NCI-H345 (cell line): ENCODE results near the gene CACNG1.

Experiments
- DNase-seq: peaks from one replicate; lab custom pipeline; 2025; lab: John Stamatoyannopoulos, UW

The CACNG1 gene

GRCh38 chr17:67051837-67052236 lies 7.5 kb downstream of the CACNG1 start:
- DNase-seq: no peak

GRCh38 chr17:67052720-67053437 lies 8.5 kb downstream of the CACNG1 start:
- no peak for DNase-seq

GRCh38 chr17:67053438-67054000 lies 9.2 kb downstream of the CACNG1 start:
- DNase-seq: no peak

DNA sequence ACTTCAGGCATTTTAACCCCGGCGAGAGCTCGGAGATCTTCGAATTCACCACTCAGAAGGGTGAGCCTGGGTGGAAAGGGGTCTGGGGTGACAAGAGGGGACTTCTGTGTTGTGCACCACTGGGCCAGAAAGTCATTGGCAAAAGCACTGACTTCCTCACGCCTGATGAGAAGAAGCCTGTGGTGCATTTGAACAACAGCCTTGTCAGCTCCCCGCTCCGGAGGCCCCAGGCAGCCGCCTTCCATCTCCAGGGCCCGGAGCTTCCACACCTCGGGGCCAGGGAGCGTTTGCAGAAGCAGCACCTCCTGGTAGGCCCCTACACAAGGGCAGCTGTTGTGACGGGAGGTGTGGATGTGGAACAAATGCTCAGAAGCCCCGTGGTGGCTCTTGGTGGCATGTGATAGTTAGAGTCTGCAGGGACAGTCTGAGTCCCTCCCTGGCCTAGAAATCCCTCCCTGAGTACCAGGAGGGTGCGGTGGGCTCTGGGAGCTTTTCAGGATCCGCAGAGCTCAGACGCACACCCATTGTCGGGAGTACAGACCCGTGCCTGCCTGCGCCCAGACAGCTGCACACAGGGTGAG lies 9.7 kb downstream of the CACNG1 start:
- DNase-seq: no peak

GRCh38 chr17:67054608-67055007 lies 10.3 kb downstream of the CACNG1 start:
- no peak for DNase-seq

DNA sequence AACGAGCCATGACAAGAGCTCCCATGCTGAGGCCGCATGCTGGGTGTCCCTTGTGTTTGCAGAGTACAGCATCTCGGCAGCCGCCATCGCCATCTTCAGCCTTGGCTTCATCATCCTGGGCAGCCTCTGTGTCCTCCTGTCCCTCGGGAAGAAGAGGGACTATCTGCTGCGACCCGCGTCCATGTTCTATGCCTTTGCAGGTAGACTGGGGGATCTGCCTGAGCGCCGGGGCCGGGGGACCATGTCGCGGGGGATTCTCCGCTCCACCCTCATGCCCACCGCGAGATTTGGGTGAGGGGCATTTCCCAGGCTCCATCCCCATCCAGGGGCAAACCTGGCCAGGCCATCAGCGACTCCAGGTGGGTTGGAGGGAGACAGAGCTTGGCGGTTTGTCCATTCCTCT lies 10.7 kb downstream of the CACNG1 start:
- no peak for DNase-seq

- no peak for DNase-seq
These were observed 11.7 kb downstream of the CACNG1 start for GRCh38 chr17:67055811-67056745.

DNA sequence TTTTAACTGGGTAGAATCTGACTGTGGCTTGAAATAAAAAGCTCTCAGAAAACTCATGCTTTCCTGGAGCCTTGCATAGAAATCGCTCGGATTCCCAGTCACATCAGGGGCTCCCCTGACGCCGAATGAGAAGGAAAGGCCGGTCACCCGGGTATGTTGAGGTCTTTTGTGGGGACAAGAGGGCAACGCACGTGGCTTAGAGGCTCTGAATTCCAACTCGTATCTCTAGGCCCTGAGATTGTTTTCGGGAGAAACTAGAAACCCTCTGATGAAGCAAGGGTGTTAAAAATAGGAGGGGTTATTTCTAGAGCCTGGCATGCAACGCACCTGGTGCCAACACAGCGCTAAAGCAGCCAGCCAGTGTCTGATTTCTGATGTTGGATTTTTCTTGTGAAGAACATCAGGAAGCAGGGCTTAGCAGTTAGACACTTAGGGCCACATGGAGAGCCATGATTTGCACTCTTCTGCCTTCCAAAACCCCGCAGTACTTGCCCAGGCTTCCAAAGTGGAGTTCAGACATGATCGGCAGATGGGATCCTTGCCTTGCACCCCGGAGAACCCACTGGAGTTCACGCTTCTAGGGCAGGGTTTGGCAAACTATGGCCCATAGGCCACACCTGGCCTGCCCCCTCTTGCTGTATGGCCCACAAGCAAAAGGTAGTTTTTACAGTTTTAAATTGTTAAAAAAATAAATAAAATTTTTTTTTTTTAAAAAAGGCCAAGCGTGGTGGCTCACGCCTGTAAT lies 12.6 kb downstream of the CACNG1 start:
- DNase-seq: no peak

GRCh38 chr17:67058036-67058435 lies 13.7 kb downstream of the CACNG1 start:
- no peak for DNase-seq

GRCh38 chr17:67059372-67059771 lies 15.0 kb downstream of the CACNG1 start:
- no peak for DNase-seq

DNA sequence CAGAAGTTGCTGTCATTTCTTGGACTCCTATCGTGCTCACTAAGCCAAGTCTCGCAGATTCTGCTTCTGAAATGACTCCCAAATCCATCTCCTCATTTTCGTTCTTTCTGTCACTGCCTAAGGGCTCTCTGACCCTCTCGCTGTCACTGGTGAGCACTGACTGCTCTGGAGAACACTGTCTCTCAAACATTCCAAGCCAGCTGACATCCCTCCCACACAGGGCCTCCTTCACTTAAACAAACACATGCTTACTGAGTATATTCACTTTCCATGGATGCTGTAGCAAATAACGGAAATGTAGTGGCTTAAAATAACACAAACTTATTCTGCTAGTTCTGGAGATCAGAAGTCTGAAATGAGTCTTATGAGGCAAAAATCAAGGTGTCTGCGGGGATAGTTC lies 18.8 kb downstream of the CACNG1 start:
- no peak for DNase-seq

- DNase-seq: no peak
These were observed 22.4 kb downstream of the CACNG1 start for GRCh38 chr17:67066717-67067116.

GRCh38 chr17:67067571-67068482 lies 23.5 kb downstream of the CACNG1 start:
- no peak for DNase-seq

DNA sequence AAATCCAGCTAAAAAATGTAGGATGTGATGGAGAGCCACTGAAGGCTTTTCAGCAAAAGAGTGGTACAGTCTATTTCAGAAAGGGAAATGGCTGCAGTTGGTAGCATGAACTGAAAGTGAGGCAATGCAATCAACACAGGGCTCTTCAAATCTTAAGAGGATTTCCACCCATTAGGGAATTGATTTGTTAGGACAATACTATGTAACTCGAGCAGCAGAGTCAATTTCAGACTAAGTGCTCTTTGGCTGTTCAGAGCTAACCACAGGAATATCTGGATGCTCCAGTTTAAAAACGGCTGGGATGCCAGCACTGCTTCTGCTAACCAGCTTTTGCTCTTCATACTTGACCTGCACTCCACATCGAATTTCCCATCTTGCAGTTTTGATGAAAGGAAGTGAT lies 24.6 kb downstream of the CACNG1 start:
- peak; percentile 65 for DNase-seq

DNA sequence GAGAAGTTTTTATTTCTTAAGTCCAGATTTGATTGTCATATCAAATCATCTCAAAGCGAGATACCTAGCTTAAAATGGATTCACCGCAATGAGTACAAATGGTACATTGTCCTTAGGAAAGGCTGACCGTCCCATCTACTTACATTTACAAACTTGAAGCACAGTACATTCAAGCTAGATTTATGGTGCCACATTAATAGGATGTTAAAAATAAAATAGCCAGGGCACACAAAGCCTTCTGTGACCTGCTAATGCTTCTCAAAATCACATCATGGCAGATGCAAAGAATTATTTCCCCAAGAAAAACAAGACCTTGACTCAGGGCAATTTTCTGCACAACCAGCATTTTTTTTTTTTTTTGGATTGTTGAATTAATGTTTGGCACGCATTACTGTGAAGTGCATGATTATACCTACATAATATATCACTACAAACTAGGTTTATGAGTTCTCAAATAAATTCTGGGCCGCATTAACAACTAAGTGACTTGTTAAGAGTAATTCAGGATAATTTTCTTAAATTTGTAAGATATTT lies 25.3 kb downstream of the CACNG1 start:
- DNase-seq: no peak

DNA sequence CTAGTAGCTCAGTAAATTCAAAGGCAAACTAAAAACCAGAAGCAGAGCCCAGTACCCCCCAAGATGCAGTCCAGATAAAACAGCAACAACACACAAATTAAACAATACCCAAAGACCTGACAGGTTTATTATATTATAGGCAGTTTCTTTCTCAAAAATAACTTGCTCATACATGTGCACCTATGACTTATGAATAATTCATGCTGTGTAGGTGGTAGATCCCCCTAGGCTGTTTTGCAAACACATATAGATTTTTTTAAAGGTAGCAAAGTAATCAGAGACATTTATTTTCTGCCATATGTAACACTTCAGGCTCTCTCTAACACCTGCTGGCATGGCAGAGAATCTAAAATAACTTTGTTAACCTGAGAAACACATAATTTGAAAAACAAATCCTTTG lies 27.2 kb downstream of the CACNG1 start:
- DNase-seq: no peak

GRCh38 chr17:67072885-67073284 lies 28.5 kb downstream of the CACNG1 start:
- no peak for DNase-seq

DNA sequence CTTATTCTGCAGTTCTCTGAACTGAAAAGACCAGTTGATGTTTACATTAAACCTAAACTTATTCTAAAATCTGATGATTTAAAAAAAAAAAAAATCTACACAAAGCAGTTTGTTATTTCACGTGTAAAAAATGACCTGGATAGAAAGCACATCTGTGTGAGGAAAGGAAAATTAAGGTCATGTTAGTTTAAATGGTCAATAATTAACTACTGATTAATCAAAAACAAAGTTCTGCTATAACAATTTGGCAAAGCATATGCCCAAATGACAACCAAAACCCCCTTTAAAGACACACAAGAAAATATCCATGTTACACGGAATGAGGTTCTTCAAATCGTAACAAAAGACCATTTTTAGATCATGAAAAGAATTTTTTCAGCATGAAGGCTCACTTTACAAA lies 30.4 kb downstream of the CACNG1 start:
- DNase-seq: no peak

- DNase-seq: no peak
These were observed 31.9 kb downstream of the CACNG1 start for GRCh38 chr17:67076290-67076689.

GRCh38 chr17:67078292-67078691 lies 33.9 kb downstream of the CACNG1 start:
- DNase-seq: no peak

- no peak for DNase-seq
These were observed 35.1 kb downstream of the CACNG1 start for GRCh38 chr17:67079491-67079890.
